GM21360 (cell line): ENCODE results near the gene TIMELESS.
"Not testable (repeated sequence)": the region's sequence is repeated elsewhere in the genome, so short reads cannot be mapped to it uniquely, and the experiment has no call there.

Experiments
- ATAC-seq: cut with Tn5 transposase; IDR thresholded peaks from one replicate; pipeline ENCODE4 v1.9.1; 2021; ENCODE audit warnings: mild to moderate bottlenecking, moderate library complexity; ENCODE audit not compliant: unreplicated experiment

Gene TIMELESS

GRCh38 chr12:56469007-56469930, 20.0 kb upstream of the TIMELESS start:
- ATAC-seq, result no peak

- ATAC-seq, result peak; percentile 86
Observed at GRCh38 chr12:56468216-56469006, 19.2 kb upstream of the TIMELESS start, which contains the start of gene SPRYD4. SPRYD4 (plus strand) TSS chr12:56468578; CDS start chr12:56468592, 14 bp downstream.

GRCh38 chr12:56462565-56462964, 13.3 kb upstream of the TIMELESS start:
- no peak for ATAC-seq

DNA sequence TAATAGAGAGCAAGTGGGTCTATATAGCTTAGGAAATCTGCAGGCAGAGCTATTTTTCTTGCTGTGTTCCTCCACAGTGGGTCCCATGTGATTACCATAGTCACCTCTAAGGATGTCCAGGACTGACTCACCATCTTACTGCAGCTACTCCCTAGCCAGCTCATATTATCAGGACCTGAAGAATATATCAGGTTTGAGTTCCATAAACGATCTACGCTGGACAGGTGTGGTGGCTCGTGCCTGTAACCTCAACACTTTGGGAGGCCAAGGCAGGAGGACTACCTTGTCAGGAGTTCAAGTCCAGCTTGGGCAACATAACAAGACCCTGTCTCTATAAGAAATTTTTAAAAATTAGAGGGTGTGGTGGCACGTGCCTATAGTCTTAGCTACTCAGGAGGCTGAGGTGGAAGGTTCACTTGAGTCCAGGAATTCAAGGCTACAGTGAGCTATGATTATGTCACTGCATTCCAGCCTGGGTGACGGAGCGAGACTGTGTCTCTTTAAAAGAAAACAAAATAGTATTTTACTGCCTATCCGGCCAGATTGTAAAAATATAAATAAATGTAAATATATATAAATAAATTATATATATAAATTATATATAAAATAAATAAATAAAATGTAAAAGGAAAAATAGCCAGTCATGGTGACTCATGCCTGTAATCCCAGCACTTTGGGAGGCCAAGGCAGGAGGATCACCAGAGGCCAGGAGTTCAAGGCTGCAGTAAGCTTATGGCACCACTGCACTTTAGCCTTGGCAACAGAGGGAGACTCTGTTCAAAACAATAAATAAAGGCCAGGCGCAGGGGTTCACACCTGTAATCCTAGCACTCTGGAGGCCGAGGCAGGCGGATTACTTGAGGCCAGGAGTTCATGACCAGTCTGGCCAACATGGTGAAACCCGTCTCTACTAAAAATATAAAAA, 12.3 kb upstream of the TIMELESS start:
- no peak for ATAC-seq

- ATAC-seq, result no peak
Observed at GRCh38 chr12:56457817-56458216, 8.6 kb upstream of the TIMELESS start.

DNA sequence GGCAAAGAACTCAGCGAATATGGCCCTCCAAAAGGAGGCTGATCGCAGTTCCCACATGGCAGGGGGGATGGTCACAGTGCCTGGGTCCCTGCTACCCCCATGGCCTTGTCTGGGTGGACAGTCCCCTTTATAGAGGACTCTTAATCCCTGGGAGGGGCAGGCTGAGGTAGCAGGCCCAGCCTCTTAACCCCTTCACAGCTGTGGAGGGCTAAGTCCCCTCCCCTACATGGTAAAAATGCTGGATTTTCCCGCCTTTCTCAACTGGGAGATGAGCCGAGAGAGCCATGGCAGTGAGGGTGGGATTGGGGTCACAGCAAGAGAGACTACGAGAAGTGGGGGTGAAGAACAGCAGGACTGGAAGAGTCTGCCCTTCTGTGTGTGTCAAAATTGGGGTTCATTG, 5.3 kb upstream of the TIMELESS start, which contains the start of gene MIP:
TSS of gene MIP (minus strand) at position 101 of the 400 bp plus-strand sequence. CDS start at position 57, 44 bp downstream.
- ATAC-seq, result no peak

DNA sequence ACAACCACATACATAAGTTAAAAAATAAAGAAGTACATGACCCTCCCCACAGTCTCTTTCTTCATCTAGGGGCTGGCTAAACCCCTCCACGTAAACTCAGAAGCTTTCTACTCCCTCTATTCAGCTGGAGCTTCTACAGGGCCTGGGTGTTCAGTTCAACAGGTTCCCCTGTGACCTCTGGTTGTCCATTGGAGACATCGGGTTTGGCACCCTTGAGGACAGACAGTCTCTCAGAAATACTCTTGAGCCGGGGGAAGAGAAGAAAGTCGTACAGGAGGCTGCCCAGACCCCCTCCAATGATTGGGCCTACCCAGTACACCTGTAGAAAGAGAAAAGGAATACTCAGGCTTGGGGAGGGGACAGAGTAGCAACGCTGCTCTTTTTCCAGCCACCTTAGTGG, 1.9 kb upstream of the TIMELESS start:
- ATAC-seq, result no peak

DNA sequence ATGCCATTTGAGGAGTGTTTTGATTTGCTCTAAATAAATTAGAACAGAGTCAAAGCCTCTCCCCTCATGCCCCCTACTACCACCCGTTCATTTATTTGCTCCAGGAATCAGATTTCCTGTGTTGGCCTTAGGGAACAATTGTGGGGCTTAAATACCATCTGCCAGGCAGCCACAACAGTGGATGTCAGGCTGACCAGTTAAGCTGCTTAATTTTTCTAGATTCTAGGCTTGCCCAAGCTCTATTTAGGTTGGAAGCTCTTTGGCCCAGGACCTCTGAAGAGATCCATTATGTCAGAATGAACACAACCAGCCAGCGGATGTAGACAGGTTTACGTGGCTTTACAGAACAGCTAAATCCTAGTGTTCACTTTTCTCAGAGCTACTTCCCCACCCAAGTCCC, 1.0 kb upstream of the TIMELESS start:
- ATAC-seq, result no peak

DNA sequence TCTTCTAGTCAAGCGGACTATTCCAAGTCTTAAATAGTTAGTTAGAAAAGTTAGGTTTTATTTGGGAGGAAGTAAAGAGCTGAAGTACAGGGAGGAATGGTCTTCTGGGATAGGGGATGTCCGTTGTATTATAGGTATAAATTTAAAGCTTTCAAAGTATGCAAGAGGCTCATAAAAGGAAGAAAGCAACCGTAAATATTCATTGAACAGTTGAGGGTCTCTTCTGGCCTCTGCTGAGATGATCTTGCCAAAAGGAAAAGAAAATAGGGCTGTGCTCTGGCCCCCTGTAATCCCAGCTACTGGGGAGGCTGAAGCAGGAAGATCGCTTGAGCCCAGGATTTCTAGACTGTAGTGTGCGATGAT, 377 bp upstream of the TIMELESS start:
- ATAC-seq, result no peak

GRCh38 chr12:56443208-56443607, 6.0 kb downstream of the TIMELESS start:
- ATAC-seq, result not testable (repeated sequence)

DNA sequence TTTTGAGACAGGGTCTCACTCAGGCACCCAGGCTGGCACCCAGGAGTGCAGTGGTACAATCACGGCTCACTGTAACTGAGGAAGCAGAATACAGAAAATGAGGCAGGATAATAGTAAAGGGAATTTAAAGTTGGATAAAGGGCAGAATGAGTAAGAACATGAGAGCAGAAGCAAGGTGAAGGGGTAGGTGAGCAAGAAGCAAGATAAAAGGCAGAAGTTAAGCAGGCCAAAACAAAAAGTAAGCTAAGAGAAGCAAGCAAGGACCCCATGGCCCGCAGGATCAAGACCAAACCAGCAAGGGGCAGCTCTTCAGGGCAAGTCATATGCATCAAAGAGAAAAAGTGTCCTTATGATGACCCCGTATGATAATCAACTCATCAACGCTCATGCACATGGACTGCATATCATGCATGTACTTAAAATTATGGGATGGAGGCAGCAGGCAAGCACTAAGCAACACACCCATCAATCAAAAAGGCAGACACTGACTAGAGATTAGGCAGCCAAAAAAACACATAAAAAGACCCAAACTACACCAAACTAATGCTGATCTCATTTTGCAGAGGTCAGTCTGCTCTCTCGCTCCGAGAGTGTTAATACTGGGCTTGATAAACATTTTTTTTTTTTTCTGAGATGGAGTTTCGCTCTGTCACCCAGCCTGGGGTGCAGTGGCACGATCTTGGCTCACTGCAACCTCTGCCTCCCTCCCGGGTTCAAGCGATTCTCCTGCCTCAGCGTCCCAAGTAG, 11.6 kb downstream of the TIMELESS start:
- ATAC-seq, result no peak

- ATAC-seq, result no peak
Observed at GRCh38 chr12:56434828-56435227, 14.4 kb downstream of the TIMELESS start.

GRCh38 chr12:56431850-56432249, 17.4 kb downstream of the TIMELESS start:
- ATAC-seq, result no peak

DNA sequence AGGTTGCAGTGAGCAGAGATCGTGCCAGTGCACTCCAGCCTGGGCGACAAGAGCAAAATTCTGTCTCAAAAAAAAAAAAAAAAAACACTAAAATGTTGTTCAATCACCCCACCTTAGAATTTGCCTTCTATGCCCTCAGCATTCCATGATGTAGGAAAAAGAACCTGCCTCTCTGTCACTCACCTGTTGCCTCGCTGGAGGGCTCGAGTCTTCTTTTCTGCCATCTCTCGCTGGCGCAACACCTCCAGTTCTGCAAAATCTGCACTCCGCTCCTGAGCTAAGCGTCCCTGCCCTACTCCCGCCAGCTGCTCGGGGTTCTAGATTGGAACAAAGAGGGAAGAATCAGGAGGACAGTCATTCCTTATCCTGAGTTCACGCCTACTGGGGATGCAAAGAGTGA, 17.9 kb downstream of the TIMELESS start:
- ATAC-seq, result no peak

- no peak for ATAC-seq
Observed at GRCh38 chr12:56425940-56426438, 23.2 kb downstream of the TIMELESS start.

GRCh38 chr12:56425193-56425592, 24.0 kb downstream of the TIMELESS start:
- no peak for ATAC-seq

DNA sequence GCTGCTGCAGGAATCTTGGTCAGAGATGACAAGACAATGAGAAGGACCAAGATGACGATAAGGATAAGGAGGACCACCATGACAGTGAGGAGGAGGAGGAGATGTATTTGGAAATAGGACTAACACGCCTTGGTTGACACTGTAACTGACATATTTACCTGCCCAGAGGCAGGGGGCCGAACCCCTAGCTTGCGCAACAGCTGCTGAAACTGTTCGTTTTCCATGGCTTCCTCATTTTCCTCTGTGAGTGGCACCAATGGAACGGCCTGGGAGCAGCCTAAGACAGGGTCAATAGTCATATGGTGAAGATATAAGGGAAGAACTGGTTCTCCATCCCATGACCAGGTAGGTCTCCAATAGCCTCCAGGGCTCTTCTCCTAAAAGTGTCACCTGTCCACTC, 28.8 kb downstream of the TIMELESS start:
- no peak for ATAC-seq

DNA sequence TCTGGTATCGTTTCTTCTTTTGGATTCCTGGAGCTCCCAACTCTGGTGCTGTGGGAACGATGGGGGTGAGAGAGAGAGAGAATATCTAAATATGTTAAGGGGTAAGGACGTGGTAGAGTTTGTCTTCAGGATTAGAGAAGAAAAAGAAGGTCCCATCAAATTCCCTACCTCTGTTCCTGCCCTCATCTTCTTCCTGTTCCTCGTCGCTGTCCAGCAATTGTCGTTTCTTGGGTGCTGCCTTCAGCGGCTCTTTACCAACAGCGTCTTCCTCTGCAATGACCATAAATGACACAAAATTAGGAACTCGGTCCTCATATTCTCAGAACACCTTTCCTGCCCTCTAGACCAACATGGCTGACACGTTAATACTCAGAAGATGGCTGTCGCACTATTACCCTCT, 31.5 kb downstream of the TIMELESS start:
- no peak for ATAC-seq

GRCh38 chr12:56414401-56414800, 34.8 kb downstream of the TIMELESS start:
- ATAC-seq, result no peak

GRCh38 chr12:56413392-56413791, 35.8 kb downstream of the TIMELESS start:
- no peak for ATAC-seq
